Right lobe of liver (tissue), 6 donors: ENCODE results near the gene HOXD13. TPM values are rescaled to one million over a fixed set of nuclear protein-coding genes. Genes with fewer than 3 reads are reported as not detected.

Experiments used
- ATAC-seq, 4 donors: fragments of 200-7000 bp; cut with Tn5 transposase; one replicate each; pipeline ENCODE4 v1.9.1; 2020; ENCODE audit warnings: mild to moderate bottlenecking in 4 of 4, moderate library complexity in 4 of 4
- DNase-seq, 3 donors: peaks; one replicate each; pipeline ENCODE4 v3.0.0-alpha.2; 2020
- H3K27ac ChIP-seq, 3 donors: fragments of 200-600 bp; one replicate each; pipeline ENCODE4 v1.8.0; 2022
- H3K27me3 ChIP-seq, 2 donors: fragments of 200-600 bp; one replicate each; pipeline ENCODE4 v1.8.0; 2022
- H3K36me3 ChIP-seq, 4 donors: fragments of 200-600 bp; sonication (generic) in 1 of 4; one replicate each; pipeline versions ENCODE4 v1.5.1 to v1.8.0; 2017 to 2022; ENCODE audit warnings: control low read depth in 1 of 4
- H3K4me1 ChIP-seq, 4 donors: fragments of 200-600 bp; sonication (generic) in 1 of 4; one replicate each; pipeline versions ENCODE4 v1.5.1 to v1.8.0; 2017 to 2022; ENCODE audit warnings: control low read depth in 1 of 4
- H3K4me3 ChIP-seq, 3 donors: fragments of 200-600 bp; one replicate each; pipeline ENCODE4 v1.8.0; 2022
- H3K9me3 ChIP-seq, 4 donors: fragments of 200-600 bp; sonication (generic) in 1 of 4; one replicate each; pipeline versions ENCODE4 v1.5.1 to v1.8.0; 2017 to 2022; ENCODE audit warnings: control low read depth in 1 of 4
- POLR2A ChIP-seq: fragments of 450-650 bp; IDR thresholded peaks from one replicate; pipeline ENCODE4 v1.6.1; 2017; ENCODE audit warnings: antibody characterized with exemption, mild to moderate bottlenecking
- WGBS: methylation state at CpG from one replicate; pipeline ENCODE4 v1.1.6; 2018; ENCODE audit warnings: low coverage, low lambda C conversion rate; ENCODE audit not compliant: insufficient coverage; ENCODE audit errors: missing lambda C conversion rate; 5-methylcytosine and 5-hydroxymethylcytosine counted together
- intact Hi-C, 2 donors: fragments of 100-400 bp; cut with DNase I; formaldehyde crosslinking; loops; one replicate each; pipeline versions ENCODE4 v1.11.2 to v1.14.1; 2022
- total RNA-seq, 6 experiments: library from RNA; depleted of rRNA in 2 of 6; stranded (reverse); fragments of >200 nt in 2 of 6; fragmentation: NEBNext Ultra II Directional in 3 of 6; extraction: Animal tissue kit (Norgen Biotek cat#: 25700) in 3 of 6; gene quantifications; one replicate each; pipeline versions ENCODE4 v1.1.0 to v1.2.4, GENCODE V29; 2016 to 2023
- TF ChIP-seq, protein P1 (sequence below), 4 donors: fragments of 200-600 bp in 3 of 4; fragments of 450-650 bp in 1 of 4; IDR thresholded peaks; one replicate each; pipeline versions ENCODE4 v1.5.1 to v1.8.0; 2016 to 2022; ENCODE audit warnings: antibody characterized with exemption in 4 of 4, mild to moderate bottlenecking in 2 of 4
- donor health status: DM: no; HTN: yes; CAD: no.
- donor health status: DM: no; HTN: no; CAD: no.
- donor health status: DM: no; HTN: no; CAD: no.
- donor health status: DM: no; HTN: yes; CAD: no.
- donor health status: DM: no; HTN: yes; CAD: no.

HOXD13 gene
- total RNA-seq, 6 experiments from 2014 or later, result not detected

DNA sequence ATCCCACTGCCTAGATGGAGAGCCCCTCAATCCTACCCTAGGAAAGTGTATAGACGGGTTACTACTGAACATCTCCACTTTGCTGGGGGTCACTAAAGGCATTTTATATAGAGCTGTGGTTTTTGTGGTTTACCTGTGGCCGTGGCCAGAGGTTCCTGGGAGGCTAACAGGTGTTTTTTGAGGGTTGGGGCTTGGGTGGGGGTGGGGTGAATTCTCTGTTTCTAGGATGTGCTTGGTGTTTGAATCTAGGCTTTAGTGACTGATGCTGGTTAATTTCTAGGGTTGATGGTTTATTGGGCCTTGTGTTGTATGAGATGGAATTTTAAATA lies 44.7 kb downstream of the HOXD13 start:
- Histone ChIP-seq H3K9me3 (no peaks in the 10 kb centered on the region), H3K4me3 (no peak overlapping the region), H3K27me3 (peaks cover 35 to 62% of the 10 kb centered on the region in 2 donors), H3K27ac (no peak overlapping the region), H3K4me1 (peaks cover 0 to 14% (median 2%) of the 10 kb centered on the region in 4 donors), H3K36me3 (no peaks in the 10 kb centered on the region)
- 0% methylated on average over 1 of the region's 2 CpGs for WGBS
- intact Hi-C loops, result no loop called here
- TF ChIP-seq, protein P1, sequence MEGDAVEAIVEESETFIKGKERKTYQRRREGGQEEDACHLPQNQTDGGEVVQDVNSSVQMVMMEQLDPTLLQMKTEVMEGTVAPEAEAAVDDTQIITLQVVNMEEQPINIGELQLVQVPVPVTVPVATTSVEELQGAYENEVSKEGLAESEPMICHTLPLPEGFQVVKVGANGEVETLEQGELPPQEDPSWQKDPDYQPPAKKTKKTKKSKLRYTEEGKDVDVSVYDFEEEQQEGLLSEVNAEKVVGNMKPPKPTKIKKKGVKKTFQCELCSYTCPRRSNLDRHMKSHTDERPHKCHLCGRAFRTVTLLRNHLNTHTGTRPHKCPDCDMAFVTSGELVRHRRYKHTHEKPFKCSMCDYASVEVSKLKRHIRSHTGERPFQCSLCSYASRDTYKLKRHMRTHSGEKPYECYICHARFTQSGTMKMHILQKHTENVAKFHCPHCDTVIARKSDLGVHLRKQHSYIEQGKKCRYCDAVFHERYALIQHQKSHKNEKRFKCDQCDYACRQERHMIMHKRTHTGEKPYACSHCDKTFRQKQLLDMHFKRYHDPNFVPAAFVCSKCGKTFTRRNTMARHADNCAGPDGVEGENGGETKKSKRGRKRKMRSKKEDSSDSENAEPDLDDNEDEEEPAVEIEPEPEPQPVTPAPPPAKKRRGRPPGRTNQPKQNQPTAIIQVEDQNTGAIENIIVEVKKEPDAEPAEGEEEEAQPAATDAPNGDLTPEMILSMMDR (IDR thresholded peaks at IDR 0.05), result no peak
- no peak for TF ChIP-seq POLR2A
- no peak for ATAC-seq
- no peak for DNase-seq

DNA sequence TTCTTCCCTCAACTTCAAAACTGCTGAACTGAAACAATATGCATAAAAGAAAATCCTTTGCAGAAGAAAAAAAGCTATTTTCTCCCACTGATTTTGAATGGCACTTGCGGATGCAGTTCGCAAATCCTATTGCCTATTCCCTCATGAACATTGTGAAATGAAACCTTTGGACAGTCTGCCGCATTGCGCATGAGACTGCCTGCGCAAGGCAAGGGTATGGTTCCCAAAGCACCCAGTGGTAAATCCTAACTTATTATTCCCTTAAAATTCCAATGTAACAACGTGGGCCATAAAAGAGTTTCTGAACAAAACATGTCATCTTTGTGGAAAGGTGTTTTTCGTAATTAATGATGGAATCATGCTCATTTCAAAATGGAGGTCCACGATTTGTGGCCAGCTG lies 45.4 kb downstream of the HOXD13 start:
- WGBS, result 17% methylated on average over 8 of the region's 8 CpGs
- Histone ChIP-seq H3K27ac (no peak overlapping the region), H3K27me3 (peaks cover 32 to 55% of the 10 kb centered on the region in 2 donors), H3K36me3 (no peaks in the 10 kb centered on the region), H3K4me3 (no peak overlapping the region), H3K9me3 (no peaks in the 10 kb centered on the region), H3K4me1 (peaks cover 0 to 9% (median 2%) of the 10 kb centered on the region in 4 donors)
- DNase-seq (no peak), ATAC-seq (peak; percentile 28 to 55 (median 45))
- TF ChIP-seq, protein P1 (IDR thresholded peaks at IDR 0.05), result no peak
- TF ChIP-seq POLR2A, result no peak
- intact Hi-C loops, result no loop called here

DNA sequence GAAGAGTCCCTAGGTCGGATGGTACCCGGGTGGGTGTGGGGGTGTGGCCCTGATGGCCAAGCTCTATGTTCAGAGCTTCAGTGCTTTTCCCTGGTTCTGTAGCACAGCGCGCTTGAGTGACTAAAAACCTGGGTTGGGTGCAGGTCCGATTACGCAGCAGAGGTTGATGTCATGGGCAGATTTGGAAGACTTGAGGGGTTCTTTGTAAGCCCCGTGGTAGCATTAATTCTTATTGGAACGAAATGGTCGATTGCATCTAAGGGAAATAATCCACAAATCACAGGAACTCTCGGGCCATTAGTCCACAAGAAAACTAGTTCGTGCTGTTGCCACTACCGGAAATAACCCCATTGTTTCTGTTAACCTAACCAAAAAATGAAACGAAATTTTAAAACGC lies 46.0 kb downstream of the HOXD13 start:
- no peak for DNase-seq
- no peaks in the 10 kb centered on the region for H3K9me3 ChIP-seq
- intact Hi-C loops, result no loop called here
- H3K27ac ChIP-seq, result no peak overlapping the region
- no peak overlapping the region for H3K4me3 ChIP-seq
- H3K4me1 ChIP-seq, result peaks cover 0 to 9% (median 2%) of the 10 kb centered on the region in 4 donors
- ATAC-seq, result no peak
- TF ChIP-seq, protein P1 (IDR thresholded peaks at IDR 0.05), result no peak
- no peak for TF ChIP-seq POLR2A
- H3K27me3 ChIP-seq, result peaks cover 27 to 49% of the 10 kb centered on the region in 2 donors
- WGBS, result 8% methylated on average over 12 of the region's 14 CpGs
- no peaks in the 10 kb centered on the region for H3K36me3 ChIP-seq

DNA sequence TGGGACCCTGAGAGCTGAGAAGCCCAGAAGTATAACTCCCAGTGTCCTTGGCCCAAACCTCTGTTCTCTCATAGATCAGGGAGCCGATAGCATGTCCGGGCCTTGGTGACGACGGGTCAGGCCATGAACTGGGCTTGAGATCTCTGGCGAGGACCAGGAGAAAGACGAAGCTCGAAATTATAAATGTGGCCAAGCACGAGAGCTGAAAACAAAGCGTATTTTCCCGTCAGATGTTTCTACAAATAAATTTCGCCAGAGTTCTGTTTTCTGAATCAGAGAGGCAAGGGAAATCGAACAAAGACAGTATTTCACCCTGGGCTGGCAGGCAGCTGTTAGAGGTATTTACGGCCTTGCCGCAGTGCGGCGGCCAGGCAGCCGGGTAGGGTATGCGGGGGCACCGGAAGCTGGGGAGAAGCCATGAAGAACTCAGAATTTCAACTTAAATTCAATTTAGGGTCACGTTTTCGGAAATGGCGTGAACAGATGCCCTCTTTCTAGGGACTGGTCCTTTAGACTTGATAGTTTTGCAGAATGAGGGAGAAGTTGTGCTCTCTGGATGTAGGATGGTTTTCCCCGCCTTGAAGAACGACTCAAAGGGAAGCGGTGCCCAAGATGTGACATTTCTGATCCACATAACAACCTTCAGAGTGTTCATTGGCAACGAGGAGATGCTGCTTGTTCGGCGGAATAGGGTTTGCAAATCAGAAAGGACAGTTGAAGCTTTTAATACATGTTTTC lies 46.6 kb downstream of the HOXD13 start:
- H3K4me3 ChIP-seq, result no peak overlapping the region
- H3K27me3 ChIP-seq, result peaks cover 27 to 43% of the 10 kb centered on the region in 2 donors
- ATAC-seq (no peak), DNase-seq (no peak)
- H3K36me3 ChIP-seq, result no peaks in the 10 kb centered on the region
- WGBS, result 11% methylated on average over 28 of the region's 28 CpGs
- H3K9me3 ChIP-seq, result no peaks in the 10 kb centered on the region
- H3K4me1 ChIP-seq, result peaks cover 0 to 9% (median 2%) of the 10 kb centered on the region in 4 donors
- H3K27ac ChIP-seq, result no peak overlapping the region
- intact Hi-C loops, result no loop called here
- TF ChIP-seq POLR2A, result no peak
- TF ChIP-seq, protein P1 (IDR thresholded peaks at IDR 0.05), result no peak
